SK-N-SH (cell line): ENCODE measurements around the gene PRKCB. TPM values are rescaled to one million over a fixed set of nuclear protein-coding genes. Genes with fewer than 3 reads are reported as not detected.

ENCODE experiments used
- CTCF ChIA-PET: fragments of 300-600, 350-600 bp; formaldehyde crosslinking; extraction: SDS; loops from one replicate; lab custom pipeline; 2021; lab: Yijun Ruan, JAX
- POLR2A ChIA-PET: fragments of 350-600 bp; sonication (Branson Sonifier 250); formaldehyde crosslinking; extraction: SDS; loops from one replicate; lab custom pipeline; 2020; ENCODE audit warnings: antibody characterized with exemption, inconsistent platforms; lab: Yijun Ruan, JAX
- DNase-seq: peaks from one replicate; pipeline ENCODE4 v3.0.0; 2012
- H2AFZ ChIP-seq: fragments of 200-600 bp; sonication (generic); 2 replicates; pipeline ENCODE4 v1.8.1; 2016; ENCODE audit warnings: antibody characterized with exemption, mild to moderate bottlenecking, low read depth
- H3F3A ChIP-seq: fragments of 200-600 bp; sonication (generic); replicated peaks from 2 replicates; pipeline ENCODE3; 2016; ENCODE audit warnings: antibody characterized with exemption, mild to moderate bottlenecking; ENCODE audit not compliant: insufficient read depth
- H3K27ac ChIP-seq, 2 experiments: fragments of 200-500 bp in 1 of 2; fragments of 200-600 bp in 1 of 2; sonication (Bioruptor generic) in 1 of 2; sonication (generic), shearing (Covaris generic) in 1 of 2; 2 replicates each; pipeline versions ENCODE4 v1.5.1 to v1.6.1; 2014 to 2016; ENCODE audit warnings: low read depth in 2 of 2, inconsistent platforms in 1 of 2, low read length in 1 of 2, mild to moderate bottlenecking in 1 of 2, mixed read lengths in 1 of 2
- H3K27me3 ChIP-seq: fragments of 200-600 bp; sonication (generic), shearing (Covaris generic); 2 replicates; pipeline ENCODE4 v1.6.1; 2016; ENCODE audit warnings: mixed run types; ENCODE audit not compliant: insufficient read depth
- H3K36me3 ChIP-seq, 2 experiments: fragments of 200-500 bp in 1 of 2; fragments of 200-600 bp in 1 of 2; sonication (Bioruptor generic) in 1 of 2; sonication (generic) in 1 of 2; replicated peaks in 1 of 2; 2 replicates each; pipeline versions ENCODE3 to v1.5.1; 2014 to 2016; ENCODE audit warnings: low read length in 1 of 2, mild to moderate bottlenecking in 1 of 2; ENCODE audit not compliant: insufficient read depth in 2 of 2, control insufficient read depth in 1 of 2
- H3K4me1 ChIP-seq, 2 experiments: fragments of 200-500 bp in 1 of 2; fragments of 200-600 bp in 1 of 2; sonication (Bioruptor generic) in 1 of 2; sonication (generic), shearing (Covaris generic) in 1 of 2; 2 replicates each; pipeline versions ENCODE4 v1.5.1 to v1.6.1; 2014 to 2016; ENCODE audit warnings: low read depth in 1 of 2, low read length in 1 of 2, mixed run types in 1 of 2; ENCODE audit not compliant: insufficient read depth in 2 of 2, control insufficient read depth in 1 of 2
- H3K4me2 ChIP-seq: fragments of 200-600 bp; sonication (generic), shearing (Covaris generic); 2 replicates; pipeline ENCODE4 v1.6.1; 2017; ENCODE audit warnings: mixed run types
- H3K4me3 ChIP-seq, 2 experiments: fragments of 200-500 bp in 1 of 2; fragments of 200-600 bp in 1 of 2; sonication (Bioruptor generic) in 1 of 2; sonication (generic), shearing (Covaris generic) in 1 of 2; 2 replicates each; pipeline versions ENCODE4 v1.5.1 to v1.8.1; 2014 to 2016; ENCODE audit warnings: low read depth in 2 of 2, inconsistent platforms in 1 of 2, low read length in 1 of 2, mild to moderate bottlenecking in 1 of 2, mixed read lengths in 1 of 2, moderate library complexity in 1 of 2
- H3K79me2 ChIP-seq: fragments of 200-600 bp; sonication (generic); 2 replicates; pipeline ENCODE4 v1.8.1; 2017; ENCODE audit warnings: mild to moderate bottlenecking; ENCODE audit not compliant: insufficient read depth
- H3K9ac ChIP-seq: fragments of 200-600 bp; sonication (generic); 2 replicates; pipeline ENCODE4 v1.6.1; 2017; ENCODE audit warnings: mixed run types
- H3K9me2 ChIP-seq: fragments of 200-600 bp; sonication (generic); 2 replicates; pipeline ENCODE4 v1.6.1; 2017; ENCODE audit warnings: mixed run types
- H3K9me3 ChIP-seq: fragments of 200-600 bp; sonication (generic); 2 replicates; pipeline ENCODE4 v1.6.1; 2017; ENCODE audit warnings: mixed run types, mild to moderate bottlenecking, moderate library complexity
- H4K20me1 ChIP-seq: fragments of 200-600 bp; sonication (generic); 2 replicates; pipeline ENCODE4 v1.6.1; 2017; ENCODE audit warnings: mild to moderate bottlenecking, mixed run types; ENCODE audit not compliant: insufficient read depth
- CHD2 ChIP-seq: fragments of 150-350 bp; IDR thresholded peaks from 2 replicates; pipeline ENCODE4 v1.6.1; 2018; ENCODE audit warnings: low read length; ENCODE audit not compliant: partially characterized antibody
- EP300 ChIP-seq, 2 experiments: IDR thresholded peaks; 2 replicates each; pipeline versions ENCODE4 v1.4.0 to v1.6.1; 2012; ENCODE audit warnings: borderline replicate concordance in 1 of 2, low read depth in 1 of 2, low read length in 1 of 2
- FOXJ3 ChIP-seq: sonication (generic); formaldehyde crosslinking; IDR thresholded peaks from 2 replicates; pipeline ENCODE4 v1.5.1; 2020; ENCODE audit warnings: mild to moderate bottlenecking, missing genetic modification reagents
- GABPA ChIP-seq: IDR thresholded peaks from 2 replicates; pipeline ENCODE4 v1.4.0; 2012; ENCODE audit warnings: low read depth, mild to moderate bottlenecking
- MEF2A ChIP-seq: IDR thresholded peaks from 2 replicates; pipeline ENCODE4 v1.4.0; 2012; ENCODE audit warnings: low read depth, borderline replicate concordance
- NFIC ChIP-seq: IDR thresholded peaks from 2 replicates; pipeline ENCODE4 v1.4.0; 2012; ENCODE audit warnings: borderline replicate concordance
- NRF1 ChIP-seq: IDR thresholded peaks from 2 replicates; pipeline ENCODE4 v1.6.1; 2012; ENCODE audit warnings: low read depth, mild to moderate bottlenecking, low read length
- PBX3 ChIP-seq: IDR thresholded peaks from 2 replicates; pipeline ENCODE4; 2012
- POLR2AphosphoS5 ChIP-seq: IDR thresholded peaks from 2 replicates; pipeline ENCODE4 v1.6.1; 2012; ENCODE audit warnings: low read depth, low read length
- RCOR1 ChIP-seq: fragments of 150-350 bp; IDR thresholded peaks from 2 replicates; pipeline ENCODE4 v1.6.1; 2017; ENCODE audit warnings: antibody characterized with exemption, low read length
- RFX5 ChIP-seq: IDR thresholded peaks from 2 replicates; pipeline ENCODE4 v1.6.1; 2012; ENCODE audit warnings: mild to moderate bottlenecking, improper control_type of control experiment, low read length
- SIN3A ChIP-seq: IDR thresholded peaks from 2 replicates; pipeline ENCODE4 v1.6.1; 2012; ENCODE audit warnings: low read depth, mild to moderate bottlenecking, low read length, moderate library complexity, borderline replicate concordance
- USF1 ChIP-seq: IDR thresholded peaks from 2 replicates; pipeline ENCODE4 v1.4.0; 2012; ENCODE audit warnings: low read depth, borderline replicate concordance
- WGBS: methylation state at CpG from one replicate; pipeline ENCODE4 v1.1.6; 2017; ENCODE audit warnings: low lambda C conversion rate; 5-methylcytosine and 5-hydroxymethylcytosine counted together
- polyA plus RNA-seq, 3 experiments: library from polyadenylated mRNA; depleted of rRNA; stranded (reverse); fragments of >200 nt; gene quantifications; 2 replicates each; pipeline ENCODE4 v1.2.3, GENCODE V29; 2012
- TF ChIP-seq, protein P1 (sequence below): IDR thresholded peaks from 2 replicates; pipeline ENCODE4 v1.4.0; 2012; ENCODE audit warnings: low read depth

Gene PRKCB
- polyA plus RNA-seq, 1 of the 3 experiments (the other 2 are of a cell fraction): 0.12 TPM

DNA sequence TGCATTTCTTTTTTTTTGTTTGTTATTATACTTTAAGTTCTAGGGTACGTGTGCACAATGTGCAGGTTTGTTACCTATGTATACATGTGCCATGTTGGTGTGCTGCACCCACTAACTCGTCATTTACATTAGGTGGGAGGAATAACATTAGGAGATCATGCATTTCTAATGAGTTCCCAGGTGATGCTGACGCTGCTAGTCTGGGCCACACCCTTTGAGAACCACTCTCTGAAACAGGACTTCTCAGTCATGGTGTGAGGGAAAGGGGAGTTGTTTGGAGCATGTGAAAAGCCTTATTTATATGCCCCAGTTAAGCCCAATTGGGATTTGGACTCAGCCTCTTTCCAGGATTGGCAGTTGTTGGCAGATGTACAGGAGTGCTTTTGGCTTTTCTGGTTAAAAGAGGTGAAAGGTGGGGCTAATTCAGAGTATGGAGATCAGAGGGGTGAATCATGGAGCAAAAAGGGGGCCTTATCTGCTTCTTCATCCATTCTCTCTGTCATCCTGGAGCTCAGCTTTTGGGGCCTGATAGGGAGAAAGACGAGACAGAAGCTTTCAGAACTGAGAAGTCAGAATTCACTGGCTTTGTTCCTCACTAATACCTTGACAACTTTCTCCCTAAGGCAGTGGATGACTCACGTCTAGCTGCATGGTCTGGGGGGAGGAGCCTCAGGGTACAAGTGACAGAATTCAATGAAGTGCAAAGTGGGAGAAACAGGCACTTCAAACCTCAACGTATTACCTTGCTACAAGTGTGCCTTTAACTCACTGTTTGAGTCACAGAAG is 240.3 kb downstream of the PRKCB start:
- Histone ChIP-seq H3K79me2 (no peaks in the 10 kb centered on the region), H3K4me1 (peaks cover 0 to 6% of the 10 kb centered on the region in 2 experiments; a peak in 2 of 4 replicates), H3K27ac (no peak overlapping the region), H3F3A (no peaks in the 10 kb centered on the region), H3K9me3 (no peaks in the 10 kb centered on the region), H3K36me3 (no peaks in the 10 kb centered on the region), H3K4me2 (no peak overlapping the region), H3K9ac (no peak overlapping the region), H3K9me2 (no peaks in the 10 kb centered on the region), H3K27me3 (no peaks in the 10 kb centered on the region), H4K20me1 (no peaks in the 10 kb centered on the region), H3K4me3 (no peak overlapping the region), H2AFZ (no peak overlapping the region)
- ChIA-PET CTCF (interaction anchor here (2.6 kb wide), 1 partner anchor 177 kb away, joined by 14 read pairs; no protein-coding TSS in a partner anchor), POLR2A (no interaction called here)
- WGBS: 11% methylated on average over 5 of the region's 6 CpGs
- DNase-seq: no peak
- TF ChIP-seq MEF2A: no peak

DNA sequence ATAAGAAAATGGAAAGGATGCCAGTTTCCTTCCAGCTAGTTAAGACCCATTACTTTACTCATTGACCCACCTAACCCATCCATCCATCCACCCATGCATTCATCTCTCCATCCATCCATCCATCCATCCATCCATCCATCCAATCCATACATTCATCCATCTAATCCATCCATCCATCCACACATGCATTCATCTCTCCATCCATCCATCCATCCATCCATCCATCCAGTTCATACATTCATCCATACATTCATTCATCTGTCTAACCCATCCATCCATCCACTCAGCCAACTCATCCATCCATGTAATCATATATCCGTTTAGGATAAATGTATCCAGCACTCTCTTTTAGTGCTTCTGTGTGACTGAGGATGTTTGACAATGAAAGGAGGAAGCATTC is 241.5 kb downstream of the PRKCB start:
- Histone ChIP-seq H3F3A (no peaks in the 10 kb centered on the region), H3K27me3 (no peaks in the 10 kb centered on the region), H3K9me3 (no peaks in the 10 kb centered on the region), H3K27ac (no peak overlapping the region), H2AFZ (no peak overlapping the region), H3K36me3 (no peaks in the 10 kb centered on the region), H3K4me1 (peaks cover 0 to 6% of the 10 kb centered on the region in 2 experiments; a peak in 2 of 4 replicates), H3K9me2 (no peaks in the 10 kb centered on the region), H3K9ac (no peak overlapping the region), H3K4me3 (no peak overlapping the region), H3K79me2 (no peaks in the 10 kb centered on the region), H4K20me1 (no peaks in the 10 kb centered on the region), H3K4me2 (no peak overlapping the region)
- WGBS: 11% methylated on average over 1 of the region's 1 CpG
- ChIA-PET CTCF (interaction anchor here (1.0 to 2.6 kb wide), 2 partner anchors 24 to 176 kb away, joined by 3 to 14 read pairs; no protein-coding TSS in a partner anchor), POLR2A (no interaction called here)
- no peak for DNase-seq
- TF ChIP-seq NRF1: no peak
- TF ChIP-seq RCOR1: no peak
- TF ChIP-seq, protein P1, sequence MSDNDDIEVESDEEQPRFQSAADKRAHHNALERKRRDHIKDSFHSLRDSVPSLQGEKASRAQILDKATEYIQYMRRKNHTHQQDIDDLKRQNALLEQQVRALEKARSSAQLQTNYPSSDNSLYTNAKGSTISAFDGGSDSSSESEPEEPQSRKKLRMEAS: no peak
- TF ChIP-seq POLR2AphosphoS5: no peak
- no peak for TF ChIP-seq GABPA
- no peak for TF ChIP-seq SIN3A
- TF ChIP-seq FOXJ3 (CRISPR knock-in tag): no peak
- TF ChIP-seq MEF2A: no peak
- TF ChIP-seq PBX3: no peak
- TF ChIP-seq NFIC: no peak
- no peak for TF ChIP-seq USF1
- TF ChIP-seq EP300 (IDR thresholded peaks at IDR 0.05; ENCODE audit: borderline replicate concordance in 1 of 2, low read depth in 1 of 2, low read length in 1 of 2): no peak
- no peak for TF ChIP-seq RFX5
- no peak for TF ChIP-seq CHD2
